G401.6 (cell line): Measurements from ENCODE around the gene ADCY9.

Experiments
- FAIRE-seq: peaks from 2 replicates; lab custom pipeline; 2012; peaks lifted over from hg19 to GRCh38; lab: Jason Lieb, UNC

Gene ADCY9

DNA sequence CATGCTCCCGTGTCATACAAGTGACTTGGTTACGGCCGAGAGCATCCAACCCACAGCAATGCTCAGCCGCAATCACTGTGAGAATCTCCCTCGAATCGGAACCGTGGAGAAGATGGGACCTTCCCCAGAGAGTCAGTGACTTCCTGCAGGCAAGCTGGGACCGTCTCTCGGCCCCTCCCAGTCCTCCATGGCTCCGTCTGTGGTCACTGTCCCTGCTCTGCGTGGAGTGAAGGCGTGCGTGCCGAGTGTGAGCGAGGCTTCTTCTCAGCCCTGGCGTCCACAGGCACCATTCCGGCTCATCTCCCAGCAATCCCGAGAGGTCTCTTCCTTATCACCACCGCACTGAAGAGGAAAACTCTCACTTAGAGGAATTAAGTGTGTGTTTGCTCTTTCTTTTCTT is 113.1 kb downstream of the ADCY9 start:
- no peak for FAIRE-seq

GRCh38 chr16:4002121-4002520 is 114.1 kb downstream of the ADCY9 start:
- no peak for FAIRE-seq

GRCh38 chr16:3999479-4000325 is 116.5 kb downstream of the ADCY9 start:
- FAIRE-seq, result no peak

DNA sequence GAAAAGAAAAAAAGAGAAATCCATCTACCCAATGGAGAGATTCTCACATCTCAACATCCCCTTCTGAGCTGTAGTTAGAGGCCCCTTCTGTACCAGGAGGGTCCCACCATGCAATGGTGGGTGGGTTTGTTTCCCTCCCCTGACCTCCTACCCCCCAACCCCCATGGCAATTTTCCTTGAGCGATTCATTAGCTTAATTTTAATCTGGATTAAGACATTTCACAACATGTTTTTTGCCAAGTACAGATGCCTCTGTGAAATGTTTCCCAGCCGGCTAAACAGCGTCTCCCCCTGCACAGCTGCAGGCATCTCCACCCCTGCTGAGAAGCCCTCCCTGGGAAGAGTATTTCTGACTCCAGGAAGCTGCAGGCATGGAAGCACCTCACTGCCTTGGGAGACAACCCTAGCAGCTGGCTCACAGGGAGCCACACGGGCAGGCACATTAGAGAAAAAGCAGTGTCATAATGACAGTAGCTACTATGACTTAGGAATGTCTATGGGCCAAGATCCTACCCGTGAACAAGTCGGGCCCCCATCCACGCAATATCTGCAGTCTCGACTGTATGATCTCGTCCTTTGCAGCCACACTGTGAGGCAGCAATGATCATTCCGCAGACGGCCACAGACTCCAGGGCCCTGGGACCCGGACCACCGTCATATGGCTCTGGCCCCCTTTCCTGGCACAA is 117.3 kb downstream of the ADCY9 start:
- no peak for FAIRE-seq

- FAIRE-seq, result no peak
These were observed 118.9 kb downstream of the ADCY9 start for GRCh38 chr16:3997231-3997841.

- FAIRE-seq, result no peak
These were observed 121.2 kb downstream of the ADCY9 start for GRCh38 chr16:3995001-3995400.

DNA sequence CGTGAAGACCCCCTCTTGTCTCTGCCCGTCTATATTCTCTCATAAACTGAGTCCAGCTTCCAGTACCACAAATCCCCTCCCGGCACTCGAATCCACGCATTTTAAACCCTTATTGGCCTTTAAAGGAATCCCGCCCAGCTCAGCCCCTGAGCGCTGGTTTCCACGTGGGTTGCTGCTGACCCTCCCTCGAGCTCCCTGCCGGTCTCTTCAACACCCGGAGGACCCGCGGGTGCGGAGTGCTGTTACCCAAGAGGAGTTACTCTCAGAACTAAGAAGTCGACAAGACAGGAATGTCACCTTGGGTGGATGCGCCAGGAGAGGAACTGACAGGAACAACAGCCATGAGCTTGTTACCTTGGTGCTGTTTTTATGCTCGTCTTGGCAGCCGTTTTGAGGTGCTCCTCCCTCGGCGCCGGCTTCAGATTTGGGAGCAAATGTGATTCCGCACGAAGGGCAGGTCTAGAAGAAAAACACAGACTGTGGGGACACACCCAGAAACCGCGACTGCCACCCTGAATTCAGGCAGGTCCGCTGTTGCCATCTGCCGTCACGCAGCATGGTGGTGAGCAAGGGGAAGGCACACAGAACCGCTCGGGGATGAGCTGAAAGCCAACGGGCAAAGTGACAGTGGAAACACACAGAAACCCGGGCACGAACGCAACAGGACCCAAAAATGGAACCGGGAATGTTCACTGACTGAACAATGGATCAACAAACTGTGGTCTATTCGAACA is 123.0 kb downstream of the ADCY9 start:
- FAIRE-seq, result no peak

GRCh38 chr16:3992297-3993051 is 123.8 kb downstream of the ADCY9 start:
- no peak for FAIRE-seq

GRCh38 chr16:3988824-3989223 is 127.4 kb downstream of the ADCY9 start:
- no peak for FAIRE-seq

DNA sequence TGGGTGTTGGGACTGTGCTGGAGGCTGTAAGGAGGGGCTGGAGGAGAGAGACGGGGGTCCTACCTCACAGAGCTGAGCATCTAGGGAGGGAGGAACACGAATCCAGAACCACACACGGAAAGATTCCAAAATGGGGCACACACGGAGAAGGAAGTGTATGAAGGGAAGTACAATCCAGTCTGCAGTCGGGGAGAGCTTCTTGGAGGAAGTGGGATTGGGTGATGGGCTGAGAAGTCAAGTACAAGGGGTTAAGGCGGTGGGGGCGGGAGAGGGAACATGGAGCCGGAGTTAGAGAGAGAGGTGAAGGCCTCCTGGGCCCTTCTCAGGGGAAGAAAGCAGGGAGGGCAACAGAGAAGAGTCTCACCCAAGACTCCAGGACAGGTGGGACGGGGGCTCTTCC is 128.2 kb downstream of the ADCY9 start:
- FAIRE-seq, result no peak

- no peak for FAIRE-seq
These were observed 129.0 kb downstream of the ADCY9 start for GRCh38 chr16:3987231-3987630.

- no peak for FAIRE-seq
These were observed 130.1 kb downstream of the ADCY9 start for GRCh38 chr16:3986235-3986544.

- FAIRE-seq, result no peak
These were observed 131.9 kb downstream of the ADCY9 start for GRCh38 chr16:3984111-3985060.

GRCh38 chr16:3983081-3983520 is 133.1 kb downstream of the ADCY9 start:
- FAIRE-seq, result no peak

DNA sequence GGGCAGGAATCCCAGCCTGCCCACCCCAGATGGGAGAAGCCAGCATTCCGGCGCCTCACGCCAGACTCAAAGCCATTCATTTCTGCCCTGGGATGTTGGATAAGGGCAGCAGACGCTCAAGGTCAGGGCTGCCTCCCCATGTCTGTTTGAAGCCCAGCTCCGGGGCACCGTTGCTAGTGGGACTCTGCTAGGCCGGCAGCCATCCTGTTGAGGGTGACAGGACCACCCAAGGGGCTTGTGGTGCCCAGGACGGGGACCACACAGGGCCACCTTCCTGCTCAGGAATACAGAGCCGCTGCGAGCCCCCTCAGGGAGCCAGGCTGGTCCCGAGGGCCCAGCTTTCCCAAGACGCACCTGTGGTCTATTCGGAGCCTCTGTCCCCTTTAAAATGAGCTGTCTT is 134.0 kb downstream of the ADCY9 start:
- FAIRE-seq, result no peak

GRCh38 chr16:3980253-3981111 is 135.8 kb downstream of the ADCY9 start:
- no peak for FAIRE-seq

DNA sequence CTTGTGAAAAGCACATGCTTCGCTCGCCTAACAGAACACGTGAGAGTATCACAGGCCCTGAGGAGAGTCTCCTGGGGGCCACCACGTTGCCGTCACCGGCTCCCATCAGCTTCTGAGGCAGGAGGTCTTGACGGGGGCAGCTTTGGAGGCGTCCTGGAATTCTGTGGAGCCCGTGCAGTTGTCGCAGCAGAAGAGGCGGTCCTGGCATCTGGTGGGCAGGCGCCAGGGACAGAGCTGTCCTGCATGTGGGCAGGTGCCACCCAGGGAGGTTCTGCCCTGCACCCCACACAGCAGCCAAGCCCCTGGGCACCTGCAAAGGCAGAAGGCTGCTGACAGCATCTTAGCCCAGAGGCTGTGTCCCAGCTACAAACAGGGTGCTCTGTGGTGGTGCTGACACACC is 136.7 kb downstream of the ADCY9 start:
- no peak for FAIRE-seq

DNA sequence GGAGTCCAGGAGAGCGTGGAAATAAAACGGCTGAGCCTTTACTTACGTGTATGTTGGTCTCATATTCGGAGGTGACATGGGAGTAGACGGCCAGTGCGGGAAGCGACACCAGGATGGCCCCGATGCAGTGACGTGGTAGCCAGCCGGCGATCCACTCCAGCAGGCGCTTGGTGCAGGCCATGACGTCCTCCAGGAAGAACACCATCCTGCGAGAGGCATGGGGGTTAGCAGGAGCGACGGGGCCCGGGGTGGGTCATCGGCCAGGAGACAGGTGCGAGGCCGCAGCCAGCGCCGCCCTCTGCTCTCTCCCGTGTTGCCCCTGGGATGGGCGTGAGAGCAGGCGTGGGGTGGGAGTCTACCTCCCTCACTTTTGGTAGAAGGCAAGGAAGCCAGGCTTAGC is 137.2 kb downstream of the ADCY9 start:
- FAIRE-seq, result no peak

DNA sequence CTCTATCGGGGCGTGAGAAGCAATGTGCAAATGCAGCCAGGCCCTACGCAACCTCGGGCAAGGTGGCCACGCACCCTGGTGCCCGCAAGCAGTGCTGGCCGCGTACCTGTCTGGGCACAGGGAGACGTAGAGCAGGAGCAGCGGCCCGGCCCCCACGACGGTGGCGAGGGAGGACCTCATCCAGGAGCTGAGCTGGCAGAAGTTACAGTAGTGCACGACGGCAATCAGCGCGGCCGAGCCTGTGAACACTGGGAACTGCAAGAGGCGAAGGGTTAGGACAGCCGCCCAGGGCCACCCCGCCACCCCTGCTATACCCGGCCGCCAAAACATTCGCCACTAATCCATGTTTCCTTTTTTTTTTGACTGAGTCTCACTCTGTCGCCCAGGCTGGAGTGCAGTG is 138.9 kb downstream of the ADCY9 start:
- no peak for FAIRE-seq

DNA sequence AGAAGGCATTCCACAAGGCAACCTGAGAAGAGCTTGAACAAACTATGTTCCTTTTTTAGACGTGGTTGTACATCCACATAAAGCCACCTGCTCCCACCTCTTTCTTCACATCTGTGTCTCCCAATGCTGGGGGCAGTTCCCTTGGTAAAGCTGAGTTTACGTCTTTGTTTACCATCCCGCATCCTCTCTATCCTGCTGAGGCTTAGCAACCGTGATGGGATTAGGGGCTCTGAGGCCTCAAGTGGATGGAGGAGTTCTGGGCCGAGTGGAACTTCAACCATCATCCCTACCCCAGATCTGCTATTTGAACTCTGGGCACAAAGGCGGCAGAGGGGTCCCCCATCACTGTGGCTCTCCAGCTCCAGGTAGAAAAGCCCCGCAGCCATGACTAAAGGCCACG is 141.5 kb downstream of the ADCY9 start:
- no peak for FAIRE-seq
